ENCODE data around the gene TXNDC11.

TXNDC11 gene

DNA sequence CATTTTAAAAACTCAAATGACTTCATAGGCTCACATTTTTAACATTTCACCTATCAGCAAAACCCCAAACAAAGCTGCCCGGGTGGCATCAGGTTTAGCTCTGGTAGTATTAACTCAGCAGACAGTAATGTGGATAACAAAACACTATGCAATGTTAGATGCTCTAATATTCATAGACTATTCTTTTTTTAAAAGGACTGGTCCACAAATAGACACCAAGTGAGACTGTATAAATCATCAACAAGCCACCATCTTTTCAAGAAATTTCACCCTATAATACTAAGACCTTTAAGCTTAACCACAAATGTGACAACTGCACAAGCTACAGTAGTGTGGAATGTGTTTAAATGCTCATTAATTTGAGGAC, 54.2 kb downstream of the TXNDC11 start:
- no peak for DNase-seq

DNA sequence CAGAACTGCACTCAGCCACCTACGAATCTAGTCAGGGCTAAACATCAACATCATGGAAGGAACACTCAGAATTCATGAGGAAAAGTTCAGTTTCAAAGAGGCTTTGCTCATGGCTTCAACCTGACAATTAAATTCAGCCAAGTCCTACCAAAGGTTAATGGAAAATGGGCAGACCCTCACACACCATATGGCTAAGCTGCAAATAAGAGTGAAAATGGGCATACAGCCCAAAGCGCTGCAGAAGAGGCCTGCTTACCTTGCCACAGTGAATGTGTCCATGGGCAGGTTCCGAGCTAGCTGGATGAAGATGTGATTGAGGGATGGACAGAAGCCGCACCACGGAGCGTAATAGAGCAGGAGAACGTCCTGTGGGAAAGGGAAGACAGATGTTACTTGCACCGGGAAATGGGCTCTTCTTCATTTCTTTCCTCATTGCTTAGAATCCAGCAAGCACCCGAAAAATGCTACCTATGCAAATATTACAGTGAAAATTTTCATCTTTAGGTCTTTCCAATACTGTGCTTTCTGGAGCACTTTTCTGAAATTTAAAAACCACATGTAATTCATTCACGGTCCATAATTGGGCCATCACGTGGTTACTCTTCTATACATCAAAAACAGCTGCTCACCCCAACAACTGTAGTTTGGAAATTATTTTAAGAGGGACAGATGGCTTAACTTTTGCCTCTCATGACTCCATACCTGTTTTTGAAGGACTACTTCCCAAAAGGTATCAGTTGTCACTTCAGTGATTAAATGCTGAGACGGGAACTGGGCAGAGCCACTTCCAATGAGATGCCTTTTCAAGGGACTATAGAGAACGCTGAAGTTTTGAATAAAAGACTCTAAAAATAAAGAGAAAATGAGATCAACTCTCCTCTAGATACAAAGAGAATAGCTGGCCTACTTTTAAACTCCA, 54.8 kb downstream of the TXNDC11 start:
- no peak for DNase-seq

DNA sequence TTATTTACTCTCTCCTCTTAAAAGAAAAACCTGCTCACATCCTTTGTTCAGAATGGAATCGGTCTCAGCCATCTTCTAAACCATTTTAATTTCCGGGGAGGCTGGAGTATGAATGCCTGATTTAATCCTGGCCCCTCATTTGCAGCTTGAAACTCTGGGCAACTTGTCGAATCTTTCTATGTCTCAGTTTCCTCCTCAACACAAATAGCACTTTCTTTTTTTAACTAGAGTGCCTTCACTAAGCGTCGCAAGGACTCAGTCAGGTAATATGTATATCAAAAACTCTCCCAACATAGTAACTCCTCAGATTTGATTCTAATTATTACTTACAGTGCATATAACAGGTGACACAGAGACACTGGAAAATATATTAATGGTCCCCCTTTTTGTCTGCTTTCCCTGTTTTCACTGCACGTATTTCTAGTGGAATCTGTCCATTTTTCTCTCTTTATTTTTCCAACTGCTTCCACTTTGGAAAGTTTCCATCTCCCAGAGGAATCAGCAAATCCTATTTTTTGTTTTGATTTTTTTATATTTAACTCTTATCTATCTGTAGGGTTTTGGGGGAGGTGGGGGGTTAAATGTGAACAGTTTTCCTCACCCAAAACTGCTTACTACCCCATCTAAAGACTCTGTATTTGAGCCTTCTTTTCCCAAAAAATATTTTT, 55.8 kb downstream of the TXNDC11 start:
- no peak for DNase-seq

DNA sequence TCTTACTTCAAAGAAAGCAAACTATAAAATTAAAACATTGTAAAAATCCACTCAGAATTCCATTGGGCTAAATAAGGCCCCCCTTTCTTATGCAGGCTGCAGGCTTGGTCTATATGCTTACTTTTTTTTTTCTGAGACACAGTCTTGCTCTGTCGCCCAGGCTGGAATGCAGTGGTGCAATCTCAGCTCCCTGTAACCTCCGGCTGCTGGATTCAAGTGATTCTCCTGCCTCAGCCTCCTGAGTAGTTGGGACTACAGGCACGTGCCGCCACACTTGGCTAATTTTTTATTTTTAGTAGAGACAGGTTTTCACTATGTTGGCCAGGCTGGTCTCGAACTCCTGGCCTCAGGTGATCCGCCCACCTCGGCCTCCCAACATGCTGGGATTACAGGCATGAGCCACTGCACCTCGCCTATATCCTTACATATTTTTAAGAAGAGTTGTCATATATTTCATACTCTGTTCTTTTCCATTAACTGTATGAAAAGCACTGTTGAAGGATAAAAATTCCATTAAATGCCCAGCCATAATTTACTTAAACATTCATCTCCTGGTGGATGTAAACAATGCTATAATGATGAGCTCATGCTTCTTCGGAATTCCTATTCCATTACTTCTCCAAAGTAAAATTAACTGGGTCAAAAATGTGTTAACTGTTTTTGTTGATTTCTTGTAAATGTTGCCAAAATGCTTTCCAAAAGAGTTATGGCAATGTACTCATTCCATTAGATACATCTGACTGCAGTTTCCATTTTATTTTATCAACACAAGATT, 56.6 kb downstream of the TXNDC11 start:
- DNase-seq = no peak

DNA sequence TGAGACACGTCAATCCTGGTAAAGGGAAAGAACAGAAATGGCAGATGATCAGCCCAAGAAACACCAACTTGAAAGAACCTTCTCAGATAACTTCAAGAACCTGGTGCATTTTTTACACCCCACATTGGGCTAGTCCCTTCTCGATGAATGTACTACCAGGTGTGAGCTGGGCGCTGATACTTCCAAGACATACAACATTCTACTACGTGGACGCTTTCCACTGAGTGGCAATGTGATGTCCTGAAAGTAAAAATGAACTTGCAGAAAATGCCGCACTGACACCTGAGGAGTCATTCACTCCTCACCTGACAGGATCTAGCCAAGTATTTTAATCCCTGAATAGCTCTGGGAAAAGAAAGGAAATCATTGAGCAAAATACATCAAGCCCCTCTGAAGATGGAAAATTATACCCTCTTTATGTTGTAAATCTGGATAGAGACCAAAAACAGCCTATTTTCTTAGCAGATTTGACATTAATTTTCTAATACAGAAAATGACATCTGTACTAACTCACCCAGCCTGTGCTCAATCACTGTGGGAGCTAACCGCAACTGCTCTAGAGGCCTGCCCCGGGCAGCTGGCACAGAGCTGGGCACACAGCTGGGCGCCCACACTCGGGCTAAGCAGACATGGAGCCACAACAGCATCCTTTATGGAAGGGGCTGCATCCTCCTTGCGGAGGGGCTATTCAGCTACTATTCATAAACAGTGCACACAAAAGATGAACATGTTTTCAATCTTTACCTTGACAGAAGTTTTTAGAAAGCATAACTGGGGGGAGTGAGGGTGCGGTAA, 58.2 kb downstream of the TXNDC11 start:
- no peak for DNase-seq

DNA sequence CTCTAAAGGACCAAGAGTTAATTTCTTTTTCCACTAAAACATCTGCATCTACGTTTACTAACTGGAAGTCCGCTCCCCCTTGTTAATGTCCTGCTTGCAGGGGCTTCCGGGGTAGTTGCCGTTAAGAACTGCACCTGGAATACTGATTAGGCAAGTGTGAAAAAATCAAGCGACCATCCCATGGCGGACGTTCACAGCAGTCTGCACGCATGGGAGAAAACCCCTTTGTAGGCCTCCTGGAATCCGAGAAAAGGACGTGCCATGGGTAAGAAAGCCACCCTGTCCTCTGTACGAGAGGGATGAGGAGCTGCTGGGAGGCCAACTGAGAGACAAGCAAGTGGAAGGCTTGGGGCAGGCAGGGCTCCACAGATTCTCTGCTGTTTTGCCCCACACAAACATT, 59.5 kb downstream of the TXNDC11 start:
- no peak for DNase-seq

DNA sequence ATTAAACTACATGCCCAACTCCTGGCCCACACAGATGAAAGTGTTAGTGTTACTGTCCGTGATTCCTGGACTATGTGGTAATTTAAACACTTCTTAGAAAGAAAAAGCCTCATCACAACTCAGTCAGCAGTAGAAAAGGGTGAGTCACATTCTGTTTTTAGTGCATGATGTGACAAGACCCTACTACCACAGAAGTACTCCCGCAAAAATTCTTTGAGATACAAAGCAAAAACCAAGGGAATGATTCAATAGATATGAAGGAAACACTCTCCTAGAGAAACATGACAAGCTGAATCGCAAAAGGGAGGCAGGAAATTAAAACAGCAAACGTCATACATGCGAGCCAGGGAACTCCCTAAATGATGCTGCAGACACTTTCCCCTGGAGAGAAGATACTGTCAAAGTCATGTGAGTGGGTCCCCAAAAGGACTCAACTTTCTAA, 60.0 kb downstream of the TXNDC11 start:
- no peak for DNase-seq

DNA sequence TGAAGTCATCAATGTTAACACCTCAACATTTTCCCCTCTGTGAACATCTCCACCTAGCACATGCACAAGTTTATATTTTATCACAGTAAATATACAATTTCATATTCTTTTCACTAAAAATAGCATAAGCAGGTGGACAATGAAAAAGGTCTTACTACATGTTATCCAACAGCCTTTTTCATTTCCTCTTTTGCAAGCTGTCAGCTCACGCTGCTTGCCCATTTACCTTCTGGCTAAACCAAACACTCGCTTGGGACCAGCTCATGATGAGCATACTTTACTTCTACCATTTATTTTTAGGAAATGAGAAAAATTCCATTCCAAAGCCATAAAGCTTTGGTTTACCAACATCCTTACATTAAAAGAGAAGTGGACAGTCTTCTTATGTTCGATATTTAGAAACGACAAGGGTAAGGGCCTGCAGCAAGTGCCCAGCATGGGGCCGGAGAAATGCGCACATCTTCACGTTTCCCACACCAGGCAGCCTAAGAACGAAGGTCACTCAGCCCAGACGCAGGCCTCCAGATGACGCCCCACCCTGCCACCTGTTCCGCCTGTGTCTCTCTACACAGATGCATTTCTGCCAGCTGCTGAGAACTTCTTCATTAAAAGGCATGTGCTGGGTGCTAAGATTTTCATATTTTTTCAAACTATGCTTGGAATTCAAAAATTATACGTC, 60.5 kb downstream of the TXNDC11 start:
- no peak for DNase-seq

DNA sequence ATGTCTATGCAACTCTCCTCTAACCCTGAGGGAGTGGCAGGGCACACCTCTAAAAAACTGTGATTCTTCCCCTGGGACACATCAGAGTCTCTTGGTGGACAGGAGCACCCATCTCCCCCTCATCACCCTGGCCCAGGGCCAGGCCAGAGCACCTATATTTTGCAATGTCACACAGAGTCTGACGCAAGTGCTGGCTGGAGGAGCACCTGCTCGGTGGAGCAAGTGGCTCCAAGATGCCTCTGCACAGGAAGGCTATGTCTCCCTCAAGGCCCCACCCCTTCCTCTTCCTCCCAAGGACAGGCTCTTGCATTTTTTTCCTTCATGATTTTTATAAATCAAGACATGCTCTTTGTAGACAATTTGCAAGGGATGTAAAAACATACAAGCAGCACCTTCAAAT, 61.1 kb downstream of the TXNDC11 start:
- DNase-seq = no peak

DNA sequence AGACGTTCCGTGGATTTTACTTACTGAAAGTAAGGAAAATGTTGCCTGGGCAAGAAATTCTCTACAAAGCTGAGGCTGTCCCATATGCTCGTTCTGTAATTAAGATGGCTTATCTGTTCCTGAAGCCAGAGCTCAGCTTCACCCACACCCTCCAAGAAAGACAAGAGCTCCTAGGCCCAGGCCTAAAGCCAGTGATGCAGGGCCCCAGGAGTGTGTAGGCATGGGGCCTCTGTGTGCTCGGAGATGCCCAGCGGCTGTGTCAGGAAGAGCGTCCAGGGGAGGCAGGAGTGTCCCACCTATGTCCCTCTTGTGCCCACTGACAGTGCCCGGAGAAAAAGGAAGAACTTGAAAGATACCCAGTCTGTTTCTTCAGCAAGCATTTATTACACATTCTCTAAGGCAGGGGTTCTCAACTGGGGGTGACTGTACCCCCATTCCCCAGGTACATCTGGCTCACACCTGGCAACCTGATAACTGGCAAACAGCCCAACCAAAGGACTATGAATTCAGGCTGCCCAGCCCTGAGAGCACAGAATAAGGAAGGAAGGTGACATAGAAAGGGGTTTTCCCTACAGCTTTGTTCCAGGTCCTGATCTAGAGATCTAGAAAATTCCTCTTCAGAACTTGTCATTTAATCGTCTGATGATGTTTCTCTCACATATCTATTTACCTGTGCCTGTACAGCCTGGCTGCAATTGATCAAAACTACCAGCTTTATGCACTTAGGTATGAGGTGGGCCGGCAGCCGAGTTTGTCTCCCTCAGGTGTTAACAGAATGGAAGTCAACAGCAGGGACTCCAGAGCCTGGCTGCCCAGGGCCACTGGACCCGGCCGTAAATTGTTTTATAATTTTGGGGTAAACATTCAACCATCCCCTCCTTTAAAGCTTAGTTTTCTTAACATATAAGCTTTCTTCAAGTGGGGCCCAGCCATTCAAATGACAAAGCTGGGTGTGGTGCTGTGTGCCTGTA, 62.4 kb downstream of the TXNDC11 start:
- DNase-seq = no peak

DNA sequence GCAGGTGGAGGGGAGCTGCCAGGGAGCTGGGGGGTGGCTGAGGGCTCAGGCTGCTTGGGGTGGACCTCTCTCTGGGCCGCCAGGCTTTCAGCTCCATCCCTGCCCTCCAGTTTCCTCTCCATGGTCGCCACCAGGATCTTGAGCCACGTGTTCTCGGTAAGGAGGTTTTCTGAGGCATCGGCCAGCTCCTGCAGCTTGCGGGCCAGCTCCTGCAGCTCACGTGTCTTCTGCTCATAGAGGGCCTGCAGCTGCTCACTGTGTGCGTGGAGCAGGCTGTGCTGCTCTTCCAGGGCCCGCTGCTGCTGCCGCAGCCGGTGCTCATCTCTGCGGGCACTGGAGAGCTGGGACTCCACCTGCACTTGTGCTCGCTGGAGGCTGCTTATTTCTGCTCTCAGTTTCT, 63.4 kb downstream of the TXNDC11 start:
- DNase-seq = no peak

DNA sequence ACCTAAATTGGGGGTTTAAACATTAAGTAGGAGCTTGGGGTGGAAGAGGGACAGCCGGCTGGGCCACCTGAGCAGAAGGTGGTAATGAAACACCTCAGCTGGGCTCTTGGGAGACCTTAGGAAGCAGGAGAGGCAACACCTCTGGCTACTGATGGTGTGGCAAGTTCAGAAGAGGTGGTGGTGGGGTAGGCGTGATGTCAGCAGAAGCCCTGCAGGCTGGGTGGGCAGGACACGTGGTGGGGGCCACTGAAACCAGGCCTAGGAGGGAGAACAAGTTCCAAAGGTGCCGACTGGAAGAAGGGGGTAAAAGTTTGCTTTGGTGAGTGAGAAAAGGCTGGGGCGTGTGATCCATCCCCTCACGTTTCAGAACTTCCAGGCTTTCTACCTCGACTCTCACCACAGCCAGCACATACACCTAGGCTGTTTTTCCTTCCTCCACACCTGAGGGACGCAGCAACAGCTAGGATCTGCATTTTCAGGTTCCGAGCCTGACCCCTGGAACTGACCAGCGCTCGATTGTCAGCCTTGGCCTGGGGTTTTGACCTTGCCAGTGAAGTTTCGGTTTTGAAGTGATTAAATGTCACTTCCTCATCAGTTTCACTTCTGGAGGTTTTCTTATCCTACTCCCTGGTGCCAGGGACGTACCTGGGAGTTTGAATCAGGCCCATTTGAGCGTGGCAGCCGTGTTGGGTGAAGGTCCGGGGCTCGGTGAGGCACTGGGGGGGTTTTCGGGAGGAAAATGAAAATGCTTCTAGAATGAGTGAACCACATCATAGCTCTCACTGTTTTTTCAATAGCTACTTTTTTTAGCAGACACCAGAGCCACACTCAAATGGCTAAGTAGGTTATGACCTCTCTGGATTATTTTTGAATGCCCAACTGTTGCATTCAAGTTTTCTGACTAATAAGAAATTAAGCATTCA, 64.4 kb downstream of the TXNDC11 start:
- no peak for DNase-seq

DNA sequence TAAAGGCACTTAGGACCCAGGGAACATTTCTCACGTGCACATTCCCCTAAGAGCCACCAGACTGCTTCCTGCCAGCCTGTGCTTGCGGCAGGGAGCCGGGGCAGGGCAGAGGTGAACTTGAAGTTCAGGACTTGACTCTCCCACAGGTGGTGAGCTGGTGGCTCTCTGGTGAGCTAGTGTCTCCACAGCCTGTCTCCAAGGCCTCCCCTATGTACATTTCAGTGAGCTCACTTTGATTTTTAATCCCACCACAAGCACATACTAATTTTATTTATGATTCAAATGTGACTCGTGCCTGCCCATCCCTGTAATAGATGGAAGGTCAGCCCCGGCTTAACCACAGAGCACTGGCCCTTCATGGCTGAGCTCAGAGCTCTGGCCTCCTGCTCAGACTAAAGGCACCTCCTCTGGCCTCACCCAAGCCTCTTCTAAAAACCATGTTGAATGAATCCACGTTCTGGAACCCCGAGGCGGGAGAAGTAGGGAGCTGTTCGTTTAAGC, 65.2 kb downstream of the TXNDC11 start:
- no peak for DNase-seq

DNA sequence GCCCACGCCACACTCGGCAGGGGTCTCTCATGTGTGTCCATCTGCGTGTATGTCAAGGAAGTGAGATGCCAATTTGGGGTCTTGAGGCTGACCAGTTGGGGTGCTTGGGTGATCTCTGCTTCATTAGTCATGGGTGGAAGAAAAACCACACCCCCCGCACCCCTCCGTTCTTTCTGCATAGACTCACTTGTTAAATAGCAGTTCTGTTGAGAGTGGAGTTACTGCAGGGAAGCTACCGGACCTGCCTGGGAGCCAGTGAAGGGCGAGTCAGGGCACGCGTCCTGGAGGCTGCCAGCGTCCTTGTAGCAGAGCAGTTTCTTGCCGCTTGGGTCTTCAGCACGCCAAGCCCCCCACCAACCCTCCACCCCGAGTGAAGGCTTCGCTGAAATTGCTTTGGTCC, 65.9 kb downstream of the TXNDC11 start:
- no peak for DNase-seq

DNA sequence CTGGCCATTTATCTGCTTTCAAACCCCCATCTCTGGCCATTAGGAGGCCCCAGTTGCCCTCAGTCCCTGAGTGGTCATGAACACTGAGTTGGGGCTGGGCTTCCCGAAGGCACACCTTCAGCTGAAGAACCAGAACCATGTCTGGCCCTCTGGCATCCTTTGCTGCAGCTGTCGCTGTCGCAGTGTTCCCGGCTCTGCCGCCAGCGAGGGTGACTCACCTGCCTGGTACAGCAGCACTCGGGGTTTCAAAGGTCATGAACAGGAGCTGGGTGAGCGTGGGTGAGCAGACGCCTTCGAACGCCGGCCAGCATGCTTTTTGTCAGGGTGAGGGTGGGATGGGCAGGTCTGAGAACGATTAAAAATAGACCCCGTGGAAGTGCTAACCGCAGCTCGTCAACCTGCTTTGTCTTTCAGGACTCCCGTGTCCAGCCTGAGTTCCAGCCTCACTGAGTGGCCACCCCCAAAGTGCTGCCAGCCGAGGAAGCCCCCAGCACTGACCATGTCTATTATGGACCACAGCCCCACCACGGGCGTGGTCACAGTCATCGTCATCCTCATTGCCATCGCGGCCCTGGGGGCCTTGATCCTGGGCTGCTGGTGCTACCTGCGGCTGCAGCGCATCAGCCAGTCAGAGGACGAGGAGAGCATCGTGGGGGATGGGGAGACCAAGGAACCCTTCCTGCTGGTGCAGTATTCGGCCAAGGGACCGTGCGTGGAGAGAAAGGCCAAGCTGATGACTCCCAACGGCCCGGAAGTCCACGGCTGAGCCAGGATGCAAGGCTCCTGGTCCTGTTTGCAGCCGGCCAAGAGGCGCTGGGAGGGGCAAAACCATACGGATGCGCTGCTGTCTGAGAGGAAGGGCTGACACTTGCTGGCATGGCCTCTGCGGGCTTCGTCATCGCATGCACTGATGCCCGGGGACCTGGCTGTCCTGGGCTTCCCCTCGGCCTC, 66.8 kb downstream of the TXNDC11 start:
- no peak for DNase-seq

DNA sequence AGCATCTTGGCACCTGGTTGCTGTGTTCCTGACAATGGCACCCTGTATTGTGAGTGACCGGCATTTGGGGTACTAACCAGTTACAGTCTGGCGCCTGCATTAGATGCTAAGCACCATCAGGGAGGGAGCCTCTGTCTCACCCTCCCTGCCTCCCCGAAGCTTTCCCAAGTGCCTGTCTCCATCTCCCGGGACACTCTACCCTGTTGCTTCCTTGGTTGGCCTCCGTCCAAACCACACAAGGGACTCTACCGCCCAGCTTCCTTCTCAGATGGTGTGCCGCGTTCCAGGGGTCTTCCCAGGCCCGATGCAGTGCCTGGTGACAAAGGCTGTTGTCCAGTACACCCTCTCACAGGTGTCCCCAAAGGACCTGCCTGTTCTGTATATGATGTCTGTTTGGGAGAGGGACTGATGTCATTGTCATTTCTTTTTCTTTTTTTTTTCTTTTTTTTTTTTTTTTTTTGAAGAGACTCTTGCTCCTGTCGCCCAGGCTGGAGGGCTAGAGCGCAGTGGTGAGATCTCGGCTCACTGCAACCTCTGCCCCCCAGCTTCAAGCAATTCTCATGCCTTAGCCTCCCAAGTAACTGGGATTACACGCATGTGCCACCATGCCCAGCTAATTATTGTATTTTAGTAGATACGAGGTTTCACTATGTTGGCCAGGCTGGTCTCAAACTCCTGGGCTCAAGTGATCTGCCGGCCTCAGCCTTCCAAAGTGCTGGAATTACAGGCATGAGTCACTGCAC, 67.7 kb downstream of the TXNDC11 start:
- DNase-seq = no peak

DNA sequence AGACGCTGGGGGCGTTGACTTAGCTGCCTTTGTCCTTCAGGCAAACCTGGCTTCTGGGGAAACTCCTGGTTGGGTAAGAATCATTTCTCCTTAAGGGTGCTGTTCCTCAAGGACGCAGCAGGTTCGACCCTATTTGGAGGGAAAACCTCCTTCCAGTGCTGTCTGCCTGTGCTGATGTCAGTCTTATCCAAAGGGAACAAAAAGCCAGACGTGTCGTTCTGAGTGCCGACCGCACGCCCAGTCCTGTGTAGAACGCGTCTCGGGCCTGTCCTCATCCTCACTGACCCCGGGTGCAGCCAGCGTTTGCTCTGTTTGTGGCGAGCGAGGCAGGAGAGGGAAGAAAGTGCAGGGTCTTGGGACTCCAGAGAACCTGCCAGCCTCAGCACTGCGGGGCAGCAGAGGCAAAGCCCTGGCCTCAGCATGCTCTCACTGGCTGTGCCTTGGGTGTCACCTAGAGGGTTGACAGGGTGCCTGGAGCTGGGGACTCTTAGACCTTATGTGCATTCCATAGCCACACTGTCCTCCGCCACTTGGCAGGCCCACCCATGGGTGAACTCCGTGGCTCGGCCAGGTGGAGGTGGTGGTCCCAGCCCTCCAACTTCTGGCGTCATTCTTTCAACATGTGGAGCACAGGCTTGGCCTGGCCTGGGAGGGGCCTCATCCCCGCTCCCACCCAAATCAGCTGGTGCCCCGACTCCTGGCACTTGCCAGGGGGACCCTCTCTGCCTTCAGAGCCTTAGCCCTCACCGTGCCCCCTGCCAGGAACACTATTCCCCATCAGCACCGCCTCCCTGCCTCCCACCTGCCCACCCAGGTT, 68.4 kb downstream of the TXNDC11 start:
- DNase-seq = no peak

Data from activated CD4-positive, alpha-beta T cell treated with anti-CD3 and anti-CD28 coated beads, Interleukin-2, amount 50 U/mL, for 1 hour (primary cell).